ENCODE results near the gene GPC6. TPM values are rescaled to one million over a fixed set of nuclear protein-coding genes. Genes with fewer than 3 reads are reported as not detected.

GPC6 gene
- total and polyA plus RNA-seq, 2 donors (not counting 3 experiments of a cell fraction or from before 2014, with no cell fraction given) = 0.01 TPM; not detected in 1

GRCh38 chr13:93878675-93879074 lies 652.1 kb downstream of the GPC6 start:
- Histone ChIP-seq H3K4me1 (ENCODE audit: control insufficient read depth, extremely low read depth, insufficient read depth, low read length) (no peaks in the 10 kb centered on the region), H3K9me1 (replicated peaks; ENCODE audit: control insufficient read depth, extremely low read depth, insufficient read depth, low read length) (no peaks in the 10 kb centered on the region), H3K4me3 (replicated peaks in 1 of 3; ENCODE audit: insufficient read depth in 1 of 3, low read depth in 1 of 3, low read length in 3 of 3) (no peak overlapping the region), H3K9me3 (replicated peaks; ENCODE audit: control insufficient read depth, insufficient read depth, low read length) (no peaks in the 10 kb centered on the region), H3K27ac (ENCODE audit: insufficient read depth, low read depth, low read length) (no peak overlapping the region), H3K36me3 (ENCODE audit: control insufficient read depth in 2 of 2, extremely low read depth in 1 of 2, insufficient read depth in 2 of 2, low read length in 2 of 2) (no peaks in the 10 kb centered on the region), H3K79me2 (ENCODE audit: control insufficient read depth, insufficient read depth, low read length) (no peaks in the 10 kb centered on the region), H3K9ac (replicated peaks; ENCODE audit: extremely low read depth, insufficient read depth, low read length) (no peak overlapping the region), H3K4me2 (ENCODE audit: insufficient read depth, low read length) (no peak overlapping the region), H2AFZ (ENCODE audit: low read depth, low read length) (no peak overlapping the region), H3K27me3 (ENCODE audit: control insufficient read depth in 2 of 2, insufficient read depth in 2 of 2, low read length in 2 of 2) (no peaks in the 10 kb centered on the region), H4K20me1 (replicated peaks; ENCODE audit: control insufficient read depth, extremely low read depth, insufficient read depth, low read length) (no peaks in the 10 kb centered on the region)
- BruUV-seq (replicated peaks) = no TSS peak
- intact Hi-C loops (cut with micrococcal nuclease) = no loop called here
- TF ChIP-seq POLR2A (IDR thresholded peaks at IDR 0.05; ENCODE audit: low read depth, low read length) = no peak
- TF ChIP-seq MAX (IDR thresholded peaks at IDR 0.05; ENCODE audit: insufficient read depth, insufficient read length) = no peak
- no peak for TF ChIP-seq FOS (IDR thresholded peaks at IDR 0.05; ENCODE audit: borderline replicate concordance, insufficient read depth, low read length)
- no peak for TF ChIP-seq POLR2AphosphoS5 (IDR thresholded peaks at IDR 0.05; ENCODE audit: insufficient read depth, low read depth, low read length)
- no peak for TF ChIP-seq GATA2 (IDR thresholded peaks at IDR 0.05; ENCODE audit: insufficient read depth, insufficient read length, low read depth, low read length)
- no peak for TF ChIP-seq CTCF (IDR thresholded peaks at IDR 0.05; ENCODE audit: extremely low read depth in 1 of 2, insufficient read depth in 1 of 2, low read depth in 1 of 2, low read length in 2 of 2)
- no peak for TF ChIP-seq JUN (IDR thresholded peaks at IDR 0.05; ENCODE audit: borderline replicate concordance, insufficient read depth, insufficient read length, low read depth)
- no peak for TF ChIP-seq EZH2 (IDR thresholded peaks at IDR 0.05; ENCODE audit: borderline replicate concordance, low read depth, low read length, severe bottlenecking)
- TF ChIP-seq MYC (IDR thresholded peaks at IDR 0.05; ENCODE audit: low read depth, low read length) = no peak
- FAIRE-seq = no peak
- dilution Hi-C loops (cut with MboI; ENCODE audit: extremely low pct_ligation_motif_present, low sequenced_read_pairs) = no loop called here
- ChIA-PET CTCF (no interaction called here), POLR2A (no interaction called here)
- no peak for DNase-seq (ENCODE audit: low read depth, low spot score)

Measured in endothelial cell of umbilical vein (primary cell).